ENCODE measurements around the gene DHCR7.

Gene DHCR7

GRCh38 chr11:71473793-71474080 lies 25.5 kb upstream of the DHCR7 start:
- TF ChIP-seq CTCF (IDR thresholded peaks at IDR 0.05; ENCODE audit: low read depth, low read length): no peak
- no peak for DNase-seq (ENCODE audit: low read depth, low spot score)
- in situ Hi-C loops (cut with HindIII; ENCODE audit: low sequenced_read_pairs): no loop called here
- H3K4me3 ChIP-seq (ENCODE audit: low read depth, low read length): no peak overlapping the region

- no peak for TF ChIP-seq CTCF (IDR thresholded peaks at IDR 0.05; ENCODE audit: low read depth, low read length)
- in situ Hi-C loops (cut with HindIII; ENCODE audit: low sequenced_read_pairs): no loop called here
- H3K4me3 ChIP-seq (ENCODE audit: low read depth, low read length): no peak overlapping the region
- no peak for DNase-seq (ENCODE audit: low read depth, low spot score)
Observed at GRCh38 chr11:71472941-71473792, 25.0 kb upstream of the DHCR7 start.

GRCh38 chr11:71472357-71472885 lies 24.2 kb upstream of the DHCR7 start:
- H3K4me3 ChIP-seq (ENCODE audit: low read depth, low read length): no peak overlapping the region
- no peak for TF ChIP-seq CTCF (IDR thresholded peaks at IDR 0.05; ENCODE audit: low read depth, low read length)
- DNase-seq (ENCODE audit: low read depth, low spot score): no peak
- in situ Hi-C loops (cut with HindIII; ENCODE audit: low sequenced_read_pairs): no loop called here

- in situ Hi-C loops (cut with HindIII; ENCODE audit: low sequenced_read_pairs): no loop called here
- no peak overlapping the region for H3K4me3 ChIP-seq (ENCODE audit: low read depth, low read length)
- no peak for TF ChIP-seq CTCF (IDR thresholded peaks at IDR 0.05; ENCODE audit: low read depth, low read length)
- DNase-seq (ENCODE audit: low read depth, low spot score): no peak
Observed at GRCh38 chr11:71470946-71471345, 22.8 kb upstream of the DHCR7 start.

GRCh38 chr11:71467164-71467563 lies 19.0 kb upstream of the DHCR7 start:
- in situ Hi-C loops (cut with HindIII; ENCODE audit: low sequenced_read_pairs): no loop called here
- DNase-seq (ENCODE audit: low read depth, low spot score): no peak
- no peak for TF ChIP-seq CTCF (IDR thresholded peaks at IDR 0.05; ENCODE audit: low read depth, low read length)
- no peak overlapping the region for H3K4me3 ChIP-seq (ENCODE audit: low read depth, low read length)

GRCh38 chr11:71466358-71466757 lies 18.2 kb upstream of the DHCR7 start:
- DNase-seq (ENCODE audit: low read depth, low spot score): no peak
- in situ Hi-C loops (cut with HindIII; ENCODE audit: low sequenced_read_pairs): no loop called here
- no peak for TF ChIP-seq CTCF (IDR thresholded peaks at IDR 0.05; ENCODE audit: low read depth, low read length)
- no peak overlapping the region for H3K4me3 ChIP-seq (ENCODE audit: low read depth, low read length)

Data from astrocyte of the spinal cord (primary cell).